OCI-LY7 (cell line): ENCODE data around the gene ZFR. TPM values are rescaled to one million over a fixed set of nuclear protein-coding genes. Genes with fewer than 3 reads are reported as not detected.

Experiments used
- BruUV-seq: library from RNA; stranded (reverse); fragments of 400-500 nt; replicated peaks from 2 replicates; lab custom pipeline; 2021; lab: Mats Ljungman, UMichigan
- CTCF ChIA-PET: fragments of 300-600 bp; sonication (Branson Sonifier 250); formaldehyde crosslinking; loops from one replicate; lab custom pipeline; 2022; ENCODE audit warnings: antibody characterized with exemption; ENCODE audit not compliant: unreplicated experiment; lab: Charles Lee
- POLR2A ChIA-PET: fragments of 300-600 bp; sonication (Branson Sonifier 250); formaldehyde crosslinking; loops from one replicate; lab custom pipeline; 2022; ENCODE audit warnings: antibody characterized with exemption; lab: Charles Lee
- DNase-seq: peaks from one replicate; pipeline ENCODE4 v3.0.0-alpha.2; 2015; ENCODE audit warnings: low spot score
- H2AFZ ChIP-seq: fragments of 200-600 bp; sonication (generic), shearing (Covaris generic); 2 replicates; pipeline ENCODE4 v1.6.1; 2014; ENCODE audit warnings: mild to moderate bottlenecking, antibody characterized with exemption, low read length, moderate library complexity
- H3K27ac ChIP-seq: fragments of 200-600 bp; sonication (generic); 2 replicates; pipeline ENCODE4 v1.5.1; 2014; ENCODE audit warnings: mixed run types, low read depth, mild to moderate bottlenecking, moderate library complexity, low read length, inconsistent platforms; ENCODE audit not compliant: poor library complexity, severe bottlenecking
- H3K36me3 ChIP-seq: fragments of 200-600 bp; sonication (generic); 2 replicates; pipeline ENCODE4 v1.6.1; 2014; ENCODE audit warnings: mild to moderate bottlenecking, antibody characterized with exemption, low read length, moderate library complexity, mixed read lengths; ENCODE audit not compliant: insufficient read depth
- H3K4me1 ChIP-seq: fragments of 200-600 bp; sonication (generic); 2 replicates; pipeline ENCODE4 v1.5.1; 2014; ENCODE audit warnings: mild to moderate bottlenecking, low read length; ENCODE audit not compliant: insufficient read depth, poor library complexity, severe bottlenecking
- H3K4me2 ChIP-seq: fragments of 200-600 bp; sonication (generic); 2 replicates; pipeline ENCODE4 v1.6.1; 2014; ENCODE audit warnings: mild to moderate bottlenecking, low read length
- H3K4me3 ChIP-seq: fragments of 200-600 bp; sonication (generic); 2 replicates; pipeline ENCODE4 v1.5.1; 2014; ENCODE audit warnings: mild to moderate bottlenecking, low read depth, low read length; ENCODE audit not compliant: poor library complexity, severe bottlenecking
- H3K79me2 ChIP-seq: fragments of 200-600 bp; sonication (generic); 2 replicates; pipeline ENCODE4 v1.6.1; 2016; ENCODE audit warnings: low read depth, mild to moderate bottlenecking, low read length, moderate library complexity, mixed read lengths; ENCODE audit not compliant: insufficient read depth
- H3K9me2 ChIP-seq: fragments of 200-600 bp; sonication (generic); 2 replicates; pipeline ENCODE4 v1.6.1; 2016; ENCODE audit warnings: mild to moderate bottlenecking, low read length, mixed read lengths; ENCODE audit not compliant: insufficient read depth
- H3K9me3 ChIP-seq: fragments of 200-600 bp; sonication (generic); 2 replicates; pipeline ENCODE4 v1.6.1; 2014; ENCODE audit warnings: mild to moderate bottlenecking, mixed run types, low read length, mixed read lengths
- H4K20me1 ChIP-seq: fragments of 200-600 bp; sonication (generic); 2 replicates; pipeline ENCODE4 v1.6.1; 2014; ENCODE audit warnings: mild to moderate bottlenecking, antibody characterized with exemption, low read length, moderate library complexity, mixed read lengths; ENCODE audit not compliant: insufficient read depth
- EZH2phosphoT487 ChIP-seq: fragments of 200-600 bp; sonication (generic); IDR thresholded peaks from 2 replicates; pipeline ENCODE4 v1.6.1; 2018; ENCODE audit warnings: low read depth, borderline replicate concordance, mild to moderate bottlenecking, mixed run types, antibody characterized with exemption, low read length, moderate library complexity, mixed read lengths
- intact Hi-C: fragments of 100-400 bp; cut with micrococcal nuclease; formaldehyde crosslinking; loops from one replicate; pipeline ENCODE4 v1.10.0; 2022; ENCODE audit not compliant: unreplicated experiment
- total RNA-seq, 2 experiments: library from RNA; depleted of rRNA in 1 of 2; stranded (reverse); fragments of >200 nt in 1 of 2; shearing (Covaris generic) in 1 of 2; gene quantifications; 2 replicates each; pipeline ENCODE4 v1.2.3, GENCODE V29; 2014 to 2022
- TF ChIP-seq, protein P1 (sequence below): fragments of 200-600 bp; sonication (generic); conservative IDR thresholded peaks from 2 replicates; pipeline ENCODE4 v1.5.1; 2014; ENCODE audit warnings: mild to moderate bottlenecking, antibody characterized with exemption, low read length, moderate library complexity, mixed read lengths

ZFR gene
- total RNA-seq, 2 experiments from 2014 or later: 54.8 to 63.4 TPM

DNA sequence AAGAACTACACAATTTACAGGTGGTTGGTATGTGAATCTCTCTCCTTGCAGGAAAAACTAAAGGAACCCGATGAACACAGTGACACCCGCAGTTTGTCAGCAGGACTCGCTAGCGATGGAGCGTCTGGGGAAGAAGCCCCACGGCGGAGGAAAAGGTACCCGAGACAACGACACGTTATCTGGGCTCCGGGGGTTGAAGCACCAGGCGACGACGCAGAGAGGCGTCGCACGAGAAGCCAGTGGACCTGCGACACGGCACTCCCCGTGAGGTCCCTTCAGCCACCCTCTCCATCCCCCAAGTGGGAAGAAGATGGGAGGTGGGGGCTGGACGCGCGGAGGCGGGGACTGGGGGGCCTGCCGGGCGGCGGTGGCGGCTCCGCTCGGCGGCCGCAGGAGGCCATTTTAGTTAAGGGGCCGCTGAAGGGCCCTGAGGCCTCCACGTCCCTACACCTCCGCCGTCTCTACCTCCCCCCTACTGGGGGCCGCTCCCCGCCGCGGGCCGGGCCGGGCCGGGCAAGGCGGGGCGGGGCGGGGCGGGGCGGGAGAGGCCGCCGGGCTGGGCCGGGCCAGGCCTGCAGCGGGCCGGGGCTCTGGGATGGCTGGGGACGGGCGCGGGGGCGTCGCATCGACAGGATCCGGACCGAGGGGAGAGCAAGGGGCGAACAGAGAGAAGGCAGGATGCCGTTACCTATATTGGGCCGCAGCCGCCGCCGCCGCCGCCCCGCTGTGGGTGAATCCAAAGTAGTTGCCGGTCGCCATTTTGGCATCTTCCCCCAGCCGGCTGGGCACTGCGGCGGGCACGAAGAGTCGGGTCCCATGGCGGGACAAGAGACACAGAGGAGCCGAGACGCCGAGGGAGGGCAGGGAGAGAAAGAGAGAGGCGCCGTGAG is 754 bp downstream of the ZFR start:
- Histone ChIP-seq H3K4me3 (peak overlapping the region; percentile 85), H3K79me2 (peaks cover 50% of the 10 kb centered on the region), H3K4me1 (peaks cover 17% of the 10 kb centered on the region), H3K36me3 (peaks cover 36% of the 10 kb centered on the region), H3K9me3 (no peaks in the 10 kb centered on the region), H3K9me2 (no peaks in the 10 kb centered on the region), H2AFZ (peak overlapping the region; percentile 74), H3K27ac (peak overlapping the region; percentile 63), H4K20me1 (peaks cover 27% of the 10 kb centered on the region; the same call in 1 of the 2 replicates), H3K4me2 (peak overlapping the region; percentile 91)
- BruUV-seq: no TSS peak
- ChIA-PET CTCF (no interaction called here), POLR2A (interaction anchor here (0.7 kb wide), 1 partner anchor 36 kb away, joined by 4 read pairs; no protein-coding TSS in a partner anchor)
- intact Hi-C loops: loop anchor here (1.0 to 5.0 kb wide), 4 partner anchors 89 to 271 kb away; partner anchors contain the start of gene SUB1
- peak; percentile 59 for DNase-seq
- TF ChIP-seq, protein P1, sequence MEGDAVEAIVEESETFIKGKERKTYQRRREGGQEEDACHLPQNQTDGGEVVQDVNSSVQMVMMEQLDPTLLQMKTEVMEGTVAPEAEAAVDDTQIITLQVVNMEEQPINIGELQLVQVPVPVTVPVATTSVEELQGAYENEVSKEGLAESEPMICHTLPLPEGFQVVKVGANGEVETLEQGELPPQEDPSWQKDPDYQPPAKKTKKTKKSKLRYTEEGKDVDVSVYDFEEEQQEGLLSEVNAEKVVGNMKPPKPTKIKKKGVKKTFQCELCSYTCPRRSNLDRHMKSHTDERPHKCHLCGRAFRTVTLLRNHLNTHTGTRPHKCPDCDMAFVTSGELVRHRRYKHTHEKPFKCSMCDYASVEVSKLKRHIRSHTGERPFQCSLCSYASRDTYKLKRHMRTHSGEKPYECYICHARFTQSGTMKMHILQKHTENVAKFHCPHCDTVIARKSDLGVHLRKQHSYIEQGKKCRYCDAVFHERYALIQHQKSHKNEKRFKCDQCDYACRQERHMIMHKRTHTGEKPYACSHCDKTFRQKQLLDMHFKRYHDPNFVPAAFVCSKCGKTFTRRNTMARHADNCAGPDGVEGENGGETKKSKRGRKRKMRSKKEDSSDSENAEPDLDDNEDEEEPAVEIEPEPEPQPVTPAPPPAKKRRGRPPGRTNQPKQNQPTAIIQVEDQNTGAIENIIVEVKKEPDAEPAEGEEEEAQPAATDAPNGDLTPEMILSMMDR: 0 out of 2 replicates have a peak, but pooled peaks have one; percentile 16
- TF ChIP-seq EZH2phosphoT487: no peak

DNA sequence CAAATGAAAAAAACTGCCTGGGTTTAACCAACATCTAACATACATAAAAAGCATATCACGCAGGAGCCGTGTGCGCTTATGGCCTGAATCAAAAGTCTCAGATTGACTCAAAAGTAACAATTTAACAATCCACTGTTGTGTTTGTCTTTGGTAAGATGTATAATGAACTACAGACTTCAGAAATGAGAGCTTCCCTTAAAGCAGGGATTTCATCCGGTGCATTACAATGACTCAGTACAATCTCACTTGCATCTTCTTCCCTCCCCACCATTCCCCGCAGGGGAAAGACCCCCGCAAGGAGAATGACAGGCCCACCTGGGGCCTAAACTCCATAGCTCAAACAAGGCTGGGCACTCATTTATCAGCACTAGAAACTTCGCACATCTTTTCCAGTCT is 1.4 kb downstream of the ZFR start:
- ChIA-PET CTCF (no interaction called here), POLR2A (interaction anchor here (0.6 to 0.7 kb wide), 2 partner anchors 35 to 422 kb away, joined by 3 to 4 read pairs; no protein-coding TSS in a partner anchor)
- DNase-seq: peak; percentile 18
- H3K27ac ChIP-seq: peak overlapping the region; percentile 51
- peaks cover 41% of the 10 kb centered on the region for H3K36me3 ChIP-seq
- H3K9me2 ChIP-seq: no peaks in the 10 kb centered on the region
- TSS peak; percentile 61 for BruUV-seq
- H3K4me3 ChIP-seq: peak overlapping the region; percentile 85
- TF ChIP-seq, protein P1: no peak
- no peak for TF ChIP-seq EZH2phosphoT487
- peaks cover 29% of the 10 kb centered on the region; the same call in 1 of the 2 replicates for H4K20me1 ChIP-seq
- H2AFZ ChIP-seq: no peak overlapping the region
- H3K9me3 ChIP-seq: no peaks in the 10 kb centered on the region
- intact Hi-C loops: loop anchor here (1.0 to 5.0 kb wide), 2 partner anchors 89 to 130 kb away; no protein-coding TSS in a partner anchor
- H3K4me1 ChIP-seq: peaks cover 17% of the 10 kb centered on the region
- peak overlapping the region; percentile 91 for H3K4me2 ChIP-seq
- peaks cover 55% of the 10 kb centered on the region for H3K79me2 ChIP-seq
